GM12872 (cell line): ENCODE data around the gene NPIPB4.
"Not testable (repeated sequence)": the region's sequence is repeated elsewhere in the genome, so short reads cannot be mapped to it uniquely, and the experiment has no call there.

Source experiments
- CTCF ChIP-seq: IDR thresholded peaks from 3 replicates; pipeline ENCODE4 v1.5.1; 2011; ENCODE audit warnings: low read depth, mild to moderate bottlenecking, low read length, moderate library complexity; ENCODE audit not compliant: insufficient read depth

NPIPB4 gene

GRCh38 chr16:21857656-21858055 lies at the start of gene NPIPB4:
Gene NPIPB4, minus strand, starts transcription at chr16:21857756. Its CDS starts 378 bp downstream, at chr16:21857378.
- TF ChIP-seq CTCF = not testable (repeated sequence)

GRCh38 chr16:21801538-21802374 lies 55.8 kb downstream of the NPIPB4 start:
- TF ChIP-seq CTCF = peak; percentile 50; the same call in 2 of the 3 replicates
